DND-41 (cell line): ENCODE data around the gene TMEM119.

ENCODE experiments used
- EZH2 ChIP-seq: IDR thresholded peaks from 3 replicates; pipeline ENCODE4 v1.6.1; 2012; ENCODE audit warnings: borderline replicate concordance, low read depth, mild to moderate bottlenecking, moderate library complexity, low read length, inconsistent platforms; ENCODE audit not compliant: severe bottlenecking
- TF ChIP-seq, protein P1 (sequence below): IDR thresholded peaks from 2 replicates; pipeline ENCODE4 v1.5.1; 2012; ENCODE audit warnings: borderline replicate concordance, low read length, moderate library complexity, mild to moderate bottlenecking; ENCODE audit not compliant: poor library complexity, severe bottlenecking; ENCODE audit errors: extremely low read depth

- TF ChIP-seq, protein P1, sequence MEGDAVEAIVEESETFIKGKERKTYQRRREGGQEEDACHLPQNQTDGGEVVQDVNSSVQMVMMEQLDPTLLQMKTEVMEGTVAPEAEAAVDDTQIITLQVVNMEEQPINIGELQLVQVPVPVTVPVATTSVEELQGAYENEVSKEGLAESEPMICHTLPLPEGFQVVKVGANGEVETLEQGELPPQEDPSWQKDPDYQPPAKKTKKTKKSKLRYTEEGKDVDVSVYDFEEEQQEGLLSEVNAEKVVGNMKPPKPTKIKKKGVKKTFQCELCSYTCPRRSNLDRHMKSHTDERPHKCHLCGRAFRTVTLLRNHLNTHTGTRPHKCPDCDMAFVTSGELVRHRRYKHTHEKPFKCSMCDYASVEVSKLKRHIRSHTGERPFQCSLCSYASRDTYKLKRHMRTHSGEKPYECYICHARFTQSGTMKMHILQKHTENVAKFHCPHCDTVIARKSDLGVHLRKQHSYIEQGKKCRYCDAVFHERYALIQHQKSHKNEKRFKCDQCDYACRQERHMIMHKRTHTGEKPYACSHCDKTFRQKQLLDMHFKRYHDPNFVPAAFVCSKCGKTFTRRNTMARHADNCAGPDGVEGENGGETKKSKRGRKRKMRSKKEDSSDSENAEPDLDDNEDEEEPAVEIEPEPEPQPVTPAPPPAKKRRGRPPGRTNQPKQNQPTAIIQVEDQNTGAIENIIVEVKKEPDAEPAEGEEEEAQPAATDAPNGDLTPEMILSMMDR, result no peak
- no peak for TF ChIP-seq EZH2
These were observed 54.2 kb downstream of the TMEM119 start for GRCh38 chr12:108543652-108544051.
